SK-N-SH (cell line): ENCODE data around the gene NIN. TPM values are rescaled to one million over a fixed set of nuclear protein-coding genes. Genes with fewer than 3 reads are reported as not detected.
A peak's percentile ranks its signal among the peaks of the same experiment; 100 is the strongest.

Experiments
- CTCF ChIA-PET: fragments of 300-600, 350-600 bp; formaldehyde crosslinking; extraction: SDS; loops from one replicate; lab custom pipeline; 2021; lab: Yijun Ruan, JAX
- POLR2A ChIA-PET: fragments of 350-600 bp; sonication (Branson Sonifier 250); formaldehyde crosslinking; extraction: SDS; loops from one replicate; lab custom pipeline; 2020; ENCODE audit warnings: antibody characterized with exemption, inconsistent platforms; lab: Yijun Ruan, JAX
- DNase-seq: peaks from one replicate; pipeline ENCODE4 v3.0.0; 2012
- H2AFZ ChIP-seq: fragments of 200-600 bp; sonication (generic); 2 replicates; pipeline ENCODE4 v1.8.1; 2016; ENCODE audit warnings: antibody characterized with exemption, mild to moderate bottlenecking, low read depth
- H3F3A ChIP-seq: fragments of 200-600 bp; sonication (generic); replicated peaks from 2 replicates; pipeline ENCODE3; 2016; ENCODE audit warnings: antibody characterized with exemption, mild to moderate bottlenecking; ENCODE audit not compliant: insufficient read depth
- H3K27ac ChIP-seq, 2 experiments: fragments of 200-500 bp in 1 of 2; fragments of 200-600 bp in 1 of 2; sonication (Bioruptor generic) in 1 of 2; sonication (generic), shearing (Covaris generic) in 1 of 2; 2 replicates each; pipeline versions ENCODE4 v1.5.1 to v1.6.1; 2014 to 2016; ENCODE audit warnings: low read depth in 2 of 2, inconsistent platforms in 1 of 2, low read length in 1 of 2, mild to moderate bottlenecking in 1 of 2, mixed read lengths in 1 of 2
- H3K27me3 ChIP-seq: fragments of 200-600 bp; sonication (generic), shearing (Covaris generic); 2 replicates; pipeline ENCODE4 v1.6.1; 2016; ENCODE audit warnings: mixed run types; ENCODE audit not compliant: insufficient read depth
- H3K36me3 ChIP-seq, 2 experiments: fragments of 200-500 bp in 1 of 2; fragments of 200-600 bp in 1 of 2; sonication (Bioruptor generic) in 1 of 2; sonication (generic) in 1 of 2; replicated peaks in 1 of 2; 2 replicates each; pipeline versions ENCODE3 to v1.5.1; 2014 to 2016; ENCODE audit warnings: low read length in 1 of 2, mild to moderate bottlenecking in 1 of 2; ENCODE audit not compliant: insufficient read depth in 2 of 2, control insufficient read depth in 1 of 2
- H3K4me1 ChIP-seq, 2 experiments: fragments of 200-500 bp in 1 of 2; fragments of 200-600 bp in 1 of 2; sonication (Bioruptor generic) in 1 of 2; sonication (generic), shearing (Covaris generic) in 1 of 2; 2 replicates each; pipeline versions ENCODE4 v1.5.1 to v1.6.1; 2014 to 2016; ENCODE audit warnings: low read depth in 1 of 2, low read length in 1 of 2, mixed run types in 1 of 2; ENCODE audit not compliant: insufficient read depth in 2 of 2, control insufficient read depth in 1 of 2
- H3K4me2 ChIP-seq: fragments of 200-600 bp; sonication (generic), shearing (Covaris generic); 2 replicates; pipeline ENCODE4 v1.6.1; 2017; ENCODE audit warnings: mixed run types
- H3K4me3 ChIP-seq, 2 experiments: fragments of 200-500 bp in 1 of 2; fragments of 200-600 bp in 1 of 2; sonication (Bioruptor generic) in 1 of 2; sonication (generic), shearing (Covaris generic) in 1 of 2; 2 replicates each; pipeline versions ENCODE4 v1.5.1 to v1.8.1; 2014 to 2016; ENCODE audit warnings: low read depth in 2 of 2, inconsistent platforms in 1 of 2, low read length in 1 of 2, mild to moderate bottlenecking in 1 of 2, mixed read lengths in 1 of 2, moderate library complexity in 1 of 2
- H3K79me2 ChIP-seq: fragments of 200-600 bp; sonication (generic); 2 replicates; pipeline ENCODE4 v1.8.1; 2017; ENCODE audit warnings: mild to moderate bottlenecking; ENCODE audit not compliant: insufficient read depth
- H3K9ac ChIP-seq: fragments of 200-600 bp; sonication (generic); 2 replicates; pipeline ENCODE4 v1.6.1; 2017; ENCODE audit warnings: mixed run types
- H3K9me2 ChIP-seq: fragments of 200-600 bp; sonication (generic); 2 replicates; pipeline ENCODE4 v1.6.1; 2017; ENCODE audit warnings: mixed run types
- H3K9me3 ChIP-seq: fragments of 200-600 bp; sonication (generic); 2 replicates; pipeline ENCODE4 v1.6.1; 2017; ENCODE audit warnings: mixed run types, mild to moderate bottlenecking, moderate library complexity
- H4K20me1 ChIP-seq: fragments of 200-600 bp; sonication (generic); 2 replicates; pipeline ENCODE4 v1.6.1; 2017; ENCODE audit warnings: mild to moderate bottlenecking, mixed run types; ENCODE audit not compliant: insufficient read depth
- CHD2 ChIP-seq: fragments of 150-350 bp; IDR thresholded peaks from 2 replicates; pipeline ENCODE4 v1.6.1; 2018; ENCODE audit warnings: low read length; ENCODE audit not compliant: partially characterized antibody
- ELF1 ChIP-seq: IDR thresholded peaks from 2 replicates; pipeline ENCODE4 v1.4.0; 2012
- EP300 ChIP-seq, 2 experiments: IDR thresholded peaks; 2 replicates each; pipeline versions ENCODE4 v1.4.0 to v1.6.1; 2012; ENCODE audit warnings: borderline replicate concordance in 1 of 2, low read depth in 1 of 2, low read length in 1 of 2
- FOSL2 ChIP-seq: IDR thresholded peaks from 2 replicates; pipeline ENCODE4 v1.4.0; 2012; ENCODE audit warnings: low read depth, mild to moderate bottlenecking, moderate library complexity, borderline replicate concordance
- GABPA ChIP-seq: IDR thresholded peaks from 2 replicates; pipeline ENCODE4 v1.4.0; 2012; ENCODE audit warnings: low read depth, mild to moderate bottlenecking
- GATA2 ChIP-seq: sonication (generic); formaldehyde crosslinking; IDR thresholded peaks from 2 replicates; pipeline ENCODE4 v1.5.0; 2020; ENCODE audit warnings: mild to moderate bottlenecking, missing genetic modification reagents
- MEF2A ChIP-seq: IDR thresholded peaks from 2 replicates; pipeline ENCODE4 v1.4.0; 2012; ENCODE audit warnings: low read depth, borderline replicate concordance
- MXI1 ChIP-seq: IDR thresholded peaks from 2 replicates; pipeline ENCODE4 v1.6.1; 2012; ENCODE audit warnings: mild to moderate bottlenecking, low read depth, low read length, improper control_type of control experiment
- RAD21 ChIP-seq: IDR thresholded peaks from 2 replicates; pipeline ENCODE4 v1.6.1; 2012; ENCODE audit warnings: mild to moderate bottlenecking, low read length
- RCOR1 ChIP-seq: fragments of 150-350 bp; IDR thresholded peaks from 2 replicates; pipeline ENCODE4 v1.6.1; 2017; ENCODE audit warnings: antibody characterized with exemption, low read length
- RFX5 ChIP-seq: IDR thresholded peaks from 2 replicates; pipeline ENCODE4 v1.6.1; 2012; ENCODE audit warnings: mild to moderate bottlenecking, improper control_type of control experiment, low read length
- RXRA ChIP-seq: IDR thresholded peaks from 2 replicates; pipeline ENCODE4 v1.4.0; 2012; ENCODE audit warnings: low read depth, mild to moderate bottlenecking, borderline replicate concordance
- SIN3A ChIP-seq: IDR thresholded peaks from 2 replicates; pipeline ENCODE4 v1.6.1; 2012; ENCODE audit warnings: low read depth, mild to moderate bottlenecking, low read length, moderate library complexity, borderline replicate concordance
- TAF1 ChIP-seq: IDR thresholded peaks from 2 replicates; pipeline ENCODE4 v1.6.1; 2012; ENCODE audit warnings: low read depth, mild to moderate bottlenecking, low read length, moderate library complexity, borderline replicate concordance
- TCF12 ChIP-seq: IDR thresholded peaks from 2 replicates; pipeline ENCODE4 v1.4.0; 2012
- YY1 ChIP-seq: IDR thresholded peaks from 2 replicates; pipeline ENCODE4 v1.4.0; 2012; ENCODE audit warnings: low read depth, mild to moderate bottlenecking
- polyA plus RNA-seq, 3 experiments: library from polyadenylated mRNA; depleted of rRNA; stranded (reverse); fragments of >200 nt; gene quantifications; 2 replicates each; pipeline ENCODE4 v1.2.3, GENCODE V29; 2012
- TF ChIP-seq, protein P1 (sequence below): IDR thresholded peaks from 2 replicates; pipeline ENCODE4 v1.4.0; 2012; ENCODE audit warnings: low read depth
- TF ChIP-seq, protein P2 (sequence below): IDR thresholded peaks from 2 replicates; pipeline ENCODE4 v1.4.0; 2012; ENCODE audit warnings: low read depth, borderline replicate concordance
- TF ChIP-seq, protein P3 (sequence below): IDR thresholded peaks from 2 replicates; pipeline ENCODE4 v1.4.0; 2012; ENCODE audit warnings: low read depth, borderline replicate concordance
- TF ChIP-seq, protein P4 (sequence below): IDR thresholded peaks from 2 replicates; pipeline ENCODE4; 2012

NIN gene
- polyA plus RNA-seq, 1 of the 3 experiments (the other 2 are of a cell fraction) = 10.0 TPM

DNA sequence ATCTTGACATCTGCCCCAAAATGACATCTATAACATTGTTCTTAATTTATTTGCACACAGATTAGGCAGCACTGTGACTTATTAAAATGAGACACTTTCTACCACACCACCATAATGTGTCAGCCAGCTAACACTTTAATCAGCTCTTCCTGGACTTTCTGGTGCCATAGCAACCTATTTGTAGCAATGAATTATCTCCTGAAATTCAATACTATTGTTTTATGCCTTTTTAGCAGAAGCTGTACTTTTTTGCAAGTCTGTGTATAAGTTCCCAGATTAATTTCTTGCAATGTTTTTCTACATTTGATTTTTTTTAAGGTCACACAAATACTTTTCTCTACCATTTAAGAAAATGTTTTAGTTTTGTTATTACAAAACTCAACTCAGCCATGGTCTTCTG, 90.1 kb downstream of the NIN start:
- DNase-seq = no peak
- Histone ChIP-seq H3K27ac (peak overlapping the region; percentile 25 to 44; a peak in 3 of 4 replicates), H3K36me3 (peaks cover 37 to 63% of the 10 kb centered on the region in 2 experiments), H3K4me3 (no peak overlapping the region), H3F3A (no peaks in the 10 kb centered on the region), H3K4me1 (peaks cover 0 to 6% of the 10 kb centered on the region in 2 experiments; a peak in 1 of 4 replicates), H3K79me2 (no peaks in the 10 kb centered on the region), H3K9ac (no peak overlapping the region), H3K27me3 (no peaks in the 10 kb centered on the region), H2AFZ (no peak overlapping the region), H3K9me3 (no peaks in the 10 kb centered on the region), H3K9me2 (no peaks in the 10 kb centered on the region), H3K4me2 (no peak overlapping the region), H4K20me1 (no peaks in the 10 kb centered on the region)
- ChIA-PET CTCF (no interaction called here), POLR2A (no interaction called here)
- TF ChIP-seq, protein P1, sequence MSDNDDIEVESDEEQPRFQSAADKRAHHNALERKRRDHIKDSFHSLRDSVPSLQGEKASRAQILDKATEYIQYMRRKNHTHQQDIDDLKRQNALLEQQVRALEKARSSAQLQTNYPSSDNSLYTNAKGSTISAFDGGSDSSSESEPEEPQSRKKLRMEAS = no peak
- no peak for TF ChIP-seq GABPA
- TF ChIP-seq RAD21 = no peak
- no peak for TF ChIP-seq GATA2 (CRISPR knock-in tag)
- no peak for TF ChIP-seq RXRA
- no peak for TF ChIP-seq MEF2A
- TF ChIP-seq YY1 = no peak
- TF ChIP-seq RCOR1 = no peak
- no peak for TF ChIP-seq TAF1
- TF ChIP-seq ELF1 = no peak
- no peak for TF ChIP-seq SIN3A
- no peak for TF ChIP-seq MXI1
- no peak for TF ChIP-seq CHD2
- TF ChIP-seq, protein P2, sequence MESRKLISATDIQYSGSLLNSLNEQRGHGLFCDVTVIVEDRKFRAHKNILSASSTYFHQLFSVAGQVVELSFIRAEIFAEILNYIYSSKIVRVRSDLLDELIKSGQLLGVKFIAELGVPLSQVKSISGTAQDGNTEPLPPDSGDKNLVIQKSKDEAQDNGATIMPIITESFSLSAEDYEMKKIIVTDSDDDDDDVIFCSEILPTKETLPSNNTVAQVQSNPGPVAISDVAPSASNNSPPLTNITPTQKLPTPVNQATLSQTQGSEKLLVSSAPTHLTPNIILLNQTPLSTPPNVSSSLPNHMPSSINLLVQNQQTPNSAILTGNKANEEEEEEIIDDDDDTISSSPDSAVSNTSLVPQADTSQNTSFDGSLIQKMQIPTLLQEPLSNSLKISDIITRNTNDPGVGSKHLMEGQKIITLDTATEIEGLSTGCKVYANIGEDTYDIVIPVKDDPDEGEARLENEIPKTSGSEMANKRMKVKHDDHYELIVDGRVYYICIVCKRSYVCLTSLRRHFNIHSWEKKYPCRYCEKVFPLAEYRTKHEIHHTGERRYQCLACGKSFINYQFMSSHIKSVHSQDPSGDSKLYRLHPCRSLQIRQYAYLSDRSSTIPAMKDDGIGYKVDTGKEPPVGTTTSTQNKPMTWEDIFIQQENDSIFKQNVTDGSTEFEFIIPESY = no peak
- TF ChIP-seq, protein P3, sequence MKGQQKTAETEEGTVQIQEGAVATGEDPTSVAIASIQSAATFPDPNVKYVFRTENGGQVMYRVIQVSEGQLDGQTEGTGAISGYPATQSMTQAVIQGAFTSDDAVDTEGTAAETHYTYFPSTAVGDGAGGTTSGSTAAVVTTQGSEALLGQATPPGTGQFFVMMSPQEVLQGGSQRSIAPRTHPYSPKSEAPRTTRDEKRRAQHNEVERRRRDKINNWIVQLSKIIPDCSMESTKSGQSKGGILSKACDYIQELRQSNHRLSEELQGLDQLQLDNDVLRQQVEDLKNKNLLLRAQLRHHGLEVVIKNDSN = no peak
- no peak for TF ChIP-seq RFX5
- TF ChIP-seq EP300 (IDR thresholded peaks at IDR 0.05; ENCODE audit: borderline replicate concordance in 1 of 2, low read depth in 1 of 2, low read length in 1 of 2) = no peak
- TF ChIP-seq FOSL2 = no peak
- TF ChIP-seq, protein P4, sequence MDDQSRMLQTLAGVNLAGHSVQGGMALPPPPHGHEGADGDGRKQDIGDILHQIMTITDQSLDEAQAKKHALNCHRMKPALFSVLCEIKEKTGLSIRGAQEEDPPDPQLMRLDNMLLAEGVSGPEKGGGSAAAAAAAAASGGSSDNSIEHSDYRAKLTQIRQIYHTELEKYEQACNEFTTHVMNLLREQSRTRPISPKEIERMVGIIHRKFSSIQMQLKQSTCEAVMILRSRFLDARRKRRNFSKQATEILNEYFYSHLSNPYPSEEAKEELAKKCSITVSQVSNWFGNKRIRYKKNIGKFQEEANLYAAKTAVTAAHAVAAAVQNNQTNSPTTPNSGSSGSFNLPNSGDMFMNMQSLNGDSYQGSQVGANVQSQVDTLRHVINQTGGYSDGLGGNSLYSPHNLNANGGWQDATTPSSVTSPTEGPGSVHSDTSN = no peak
- TF ChIP-seq TCF12 = no peak
